22Rv1 (cell line): ENCODE results near the gene LCA5.

Experiments
- ZFX ChIP-seq: fragments of 450-650 bp; IDR thresholded peaks from 2 replicates; pipeline ENCODE4 v1.6.1; 2017; ENCODE audit warnings: antibody characterized with exemption, borderline replicate concordance
- TF ChIP-seq, protein P1 (sequence below): fragments of 450-650 bp; IDR thresholded peaks from 2 replicates; pipeline ENCODE4 v1.5.1; 2017; ENCODE audit warnings: mild to moderate bottlenecking

DNA sequence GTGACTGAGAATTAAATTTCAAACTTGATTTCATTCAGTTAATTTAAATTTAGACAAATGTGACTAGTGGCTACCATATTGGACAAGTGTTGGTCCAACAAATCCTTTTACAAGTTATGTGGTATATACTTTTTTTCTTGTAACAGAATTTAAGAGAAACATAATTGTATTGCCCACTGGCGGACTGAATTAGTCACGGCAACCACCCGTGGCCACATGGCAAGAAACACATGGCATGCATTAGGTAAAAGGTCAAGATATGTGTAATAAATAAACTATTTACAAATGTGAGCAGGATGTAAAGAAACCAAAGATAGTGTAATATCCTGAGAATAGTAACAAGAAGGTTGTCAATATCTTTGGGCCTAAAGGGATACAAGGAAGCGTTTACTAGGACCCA, 91.2 kb downstream of the LCA5 start:
- TF ChIP-seq, protein P1, sequence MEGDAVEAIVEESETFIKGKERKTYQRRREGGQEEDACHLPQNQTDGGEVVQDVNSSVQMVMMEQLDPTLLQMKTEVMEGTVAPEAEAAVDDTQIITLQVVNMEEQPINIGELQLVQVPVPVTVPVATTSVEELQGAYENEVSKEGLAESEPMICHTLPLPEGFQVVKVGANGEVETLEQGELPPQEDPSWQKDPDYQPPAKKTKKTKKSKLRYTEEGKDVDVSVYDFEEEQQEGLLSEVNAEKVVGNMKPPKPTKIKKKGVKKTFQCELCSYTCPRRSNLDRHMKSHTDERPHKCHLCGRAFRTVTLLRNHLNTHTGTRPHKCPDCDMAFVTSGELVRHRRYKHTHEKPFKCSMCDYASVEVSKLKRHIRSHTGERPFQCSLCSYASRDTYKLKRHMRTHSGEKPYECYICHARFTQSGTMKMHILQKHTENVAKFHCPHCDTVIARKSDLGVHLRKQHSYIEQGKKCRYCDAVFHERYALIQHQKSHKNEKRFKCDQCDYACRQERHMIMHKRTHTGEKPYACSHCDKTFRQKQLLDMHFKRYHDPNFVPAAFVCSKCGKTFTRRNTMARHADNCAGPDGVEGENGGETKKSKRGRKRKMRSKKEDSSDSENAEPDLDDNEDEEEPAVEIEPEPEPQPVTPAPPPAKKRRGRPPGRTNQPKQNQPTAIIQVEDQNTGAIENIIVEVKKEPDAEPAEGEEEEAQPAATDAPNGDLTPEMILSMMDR = no peak
- TF ChIP-seq ZFX = no peak
